ENCODE results near the gene CEP20.
"Not testable (repeated sequence)": the region's sequence is repeated elsewhere in the genome, so short reads cannot be mapped to it uniquely, and the experiment has no call there.

CEP20 gene, protein sequence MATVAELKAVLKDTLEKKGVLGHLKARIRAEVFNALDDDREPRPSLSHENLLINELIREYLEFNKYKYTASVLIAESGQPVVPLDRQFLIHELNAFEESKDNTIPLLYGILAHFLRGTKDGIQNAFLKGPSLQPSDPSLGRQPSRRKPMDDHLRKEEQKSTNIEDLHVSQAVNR

DNA sequence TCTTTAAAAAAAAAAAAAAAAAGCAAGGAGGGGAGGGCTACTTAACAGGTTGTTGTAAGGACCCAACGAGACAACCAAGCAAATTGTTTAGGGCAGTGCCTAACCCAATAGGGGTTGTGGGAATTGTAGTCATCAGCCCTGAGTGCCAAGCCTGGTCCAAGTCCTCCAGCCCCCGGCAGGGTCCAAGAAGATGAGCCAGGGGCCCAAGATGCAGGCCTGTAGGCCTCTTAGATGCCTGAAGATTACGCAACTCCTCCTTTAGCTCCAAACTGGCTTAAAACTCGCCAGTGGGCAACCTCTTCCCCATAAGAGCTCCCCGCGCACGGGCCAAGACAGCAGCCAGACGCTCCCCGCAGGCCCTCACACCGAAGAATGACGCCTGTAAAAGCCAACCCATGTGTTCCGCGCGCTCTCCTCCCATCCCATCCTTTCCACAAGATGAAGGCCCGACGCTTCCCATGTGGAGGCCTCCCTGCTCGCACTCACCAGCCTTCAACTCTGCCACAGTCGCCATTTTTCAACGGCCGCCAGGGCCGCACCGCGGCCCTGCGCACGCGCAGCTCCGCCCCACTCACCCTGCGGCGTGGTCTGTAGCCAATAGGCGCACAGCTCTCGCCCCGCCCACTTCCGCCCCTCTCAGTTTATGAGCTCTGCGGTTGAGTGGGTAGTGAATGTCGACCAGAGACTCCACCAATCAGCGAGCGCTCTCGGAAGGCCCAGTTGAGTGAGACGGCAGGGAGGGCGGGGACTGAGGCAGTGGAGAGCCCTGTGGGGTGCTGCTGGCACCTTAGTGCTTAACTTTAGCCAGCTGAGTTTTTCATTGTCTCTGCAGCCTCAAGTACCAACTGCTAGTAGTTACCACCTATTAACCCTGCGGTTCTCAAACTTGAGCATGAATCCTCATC, at the start of gene CEP20:
CEP20 (minus strand) TSS at position 532 of the 905 bp plus-strand sequence; CDS start at position 514, 18 bp downstream.
- peak; percentile 97 for DNase-seq

DNA sequence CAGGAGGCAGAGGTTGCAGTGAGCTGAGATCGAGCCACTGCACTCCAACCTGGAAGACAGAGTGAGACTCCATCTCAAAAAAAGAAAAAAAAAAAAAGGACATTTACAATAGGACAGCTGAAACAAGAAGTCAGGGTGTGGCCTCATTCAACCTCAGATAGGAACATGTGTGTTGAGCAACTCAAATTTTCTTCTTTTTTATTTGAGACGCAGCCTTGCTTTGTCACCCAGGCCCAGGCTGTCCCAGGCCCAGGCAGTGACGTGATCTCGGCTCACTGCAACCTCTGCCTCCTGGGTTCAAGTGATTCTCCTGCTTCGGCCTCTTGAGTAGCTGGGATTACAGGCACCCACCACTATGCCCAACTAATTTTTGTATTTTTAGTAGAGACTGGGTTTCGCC, 48.4 kb upstream of the CEP20 start:
- not testable (repeated sequence) for DNase-seq

DNA sequence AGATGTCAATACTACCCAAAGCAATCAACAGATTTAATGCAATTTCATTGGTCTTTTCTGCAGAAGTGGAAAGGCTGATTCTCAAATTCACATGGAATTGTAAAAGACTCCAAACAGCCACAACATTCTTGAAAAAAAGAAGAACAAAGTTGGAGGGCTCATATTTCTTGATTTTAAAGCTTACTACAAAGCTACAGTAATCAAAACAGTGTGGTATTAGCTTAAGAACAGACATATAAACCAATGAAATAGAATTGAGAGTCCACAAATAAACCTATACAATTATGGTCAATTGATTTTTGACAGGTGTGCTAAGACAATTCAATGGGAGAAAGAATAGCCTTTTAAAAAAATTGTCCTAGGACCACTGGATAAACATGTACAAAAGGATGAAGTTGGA, 46.6 kb upstream of the CEP20 start:
- no peak for DNase-seq

DNA sequence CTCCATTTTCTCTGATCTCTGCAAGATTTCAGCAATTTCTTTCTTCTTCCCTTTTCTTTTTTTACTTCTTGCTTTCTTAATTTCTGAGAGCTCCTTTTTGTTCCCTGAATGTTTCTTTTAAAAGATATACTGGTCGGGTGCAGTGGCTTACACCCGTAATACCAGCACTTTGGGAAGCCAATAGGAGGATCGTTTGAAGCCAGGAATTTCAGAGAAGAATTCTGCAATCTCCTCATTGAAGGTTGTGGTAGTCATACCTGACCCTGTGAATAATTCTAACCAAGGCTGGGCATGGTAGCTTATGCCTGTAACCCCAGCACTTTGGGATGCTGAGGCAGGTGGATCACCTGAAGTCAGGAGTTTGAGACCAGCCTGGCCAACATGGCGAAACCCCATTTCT, 45.4 kb upstream of the CEP20 start:
- DNase-seq: no peak

DNA sequence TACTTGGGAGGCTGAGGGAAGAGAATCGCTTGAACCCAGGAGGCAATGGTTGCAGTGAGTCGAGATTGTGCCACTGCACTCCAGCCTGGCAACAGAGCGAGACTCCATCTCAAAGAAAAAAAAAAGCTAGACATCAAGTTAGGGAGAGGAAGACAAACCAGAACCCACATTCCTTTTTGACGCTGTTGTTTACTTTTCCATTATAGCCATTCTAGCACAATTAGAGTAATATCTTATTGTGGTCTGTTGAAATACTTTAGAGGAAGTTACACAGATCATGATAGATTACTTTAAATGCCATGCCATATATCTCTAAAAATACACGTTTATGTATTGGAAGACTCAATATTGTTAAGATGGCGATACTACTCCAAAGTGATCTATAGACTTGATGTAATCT, 44.5 kb upstream of the CEP20 start:
- no peak for DNase-seq

DNA sequence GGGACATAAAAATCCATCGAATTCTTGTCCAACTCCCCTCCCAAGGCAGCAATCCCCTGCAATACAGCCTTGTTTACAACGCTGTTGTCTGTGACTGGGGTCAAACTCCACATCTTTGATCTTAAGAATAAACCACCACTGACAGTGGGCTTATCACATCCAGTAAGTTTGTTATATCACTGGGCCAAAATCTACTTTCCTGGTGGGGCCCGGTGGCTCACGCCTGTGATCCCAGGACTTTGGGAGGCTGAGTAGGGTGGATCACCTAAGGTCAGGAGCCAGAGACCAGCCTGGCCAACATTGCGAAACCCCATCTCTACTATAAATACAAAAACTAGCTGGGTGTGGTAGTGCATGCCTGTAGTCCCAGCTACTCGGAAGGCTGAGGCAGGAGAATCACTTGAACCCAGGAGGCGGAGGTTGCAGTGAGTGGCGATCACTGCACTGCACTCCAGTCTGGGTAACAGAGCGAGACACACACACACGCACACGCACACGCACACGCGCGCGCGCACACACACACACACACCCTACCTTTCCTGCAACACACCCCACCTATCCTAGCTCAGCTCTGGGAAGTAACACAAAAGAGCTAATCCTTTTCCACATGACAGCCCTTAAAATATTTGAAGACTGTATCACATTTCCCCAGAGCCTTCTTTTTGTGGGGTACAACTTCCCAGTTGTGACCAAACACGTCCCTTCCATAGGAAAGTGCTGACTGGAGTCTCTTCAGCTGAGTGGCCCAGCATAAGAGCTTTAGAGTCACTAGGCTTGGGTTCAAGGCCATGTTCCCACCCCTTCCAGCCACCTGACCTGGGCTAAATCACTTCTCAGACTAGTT, 40.1 kb upstream of the CEP20 start:
- DNase-seq: no peak

DNA sequence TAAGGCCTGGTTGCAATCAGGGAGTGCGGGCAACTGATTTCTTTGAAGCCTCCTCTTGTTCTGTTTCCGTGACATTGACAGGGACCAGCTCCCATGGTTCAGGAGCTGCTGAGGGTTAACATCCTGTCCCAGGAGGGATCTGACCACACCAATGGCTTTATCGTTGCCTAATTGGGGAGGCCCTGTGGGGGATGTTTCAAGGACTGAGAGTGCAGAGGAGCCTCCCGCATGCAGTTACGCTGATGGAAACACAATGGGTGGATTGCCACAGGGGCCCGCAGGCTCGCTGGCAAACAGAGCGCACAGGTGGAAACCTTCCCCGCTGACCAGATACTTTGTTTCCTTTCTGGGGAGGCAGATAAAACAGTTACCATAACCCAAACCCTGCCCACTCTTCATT, 37.2 kb upstream of the CEP20 start:
- DNase-seq: no peak

DNA sequence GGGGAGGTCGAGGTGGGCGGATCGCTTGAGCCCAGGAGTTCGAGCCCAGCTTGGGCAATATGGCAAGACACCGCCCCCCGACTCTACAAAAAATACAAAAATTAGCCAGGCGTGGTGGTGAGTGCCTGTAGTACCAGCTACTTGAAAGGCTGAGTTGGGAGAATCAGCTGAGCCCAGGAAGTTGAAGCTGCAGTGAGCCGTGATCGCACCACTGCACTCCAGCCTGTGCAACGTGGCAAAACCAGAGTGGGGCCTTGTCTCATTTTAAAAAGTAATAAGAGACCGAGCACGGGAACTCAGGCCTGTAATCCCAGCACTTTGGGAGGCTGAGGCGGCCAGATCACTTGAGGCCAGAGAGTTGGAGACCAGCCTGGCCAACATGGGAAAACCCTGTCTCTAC, 36.6 kb upstream of the CEP20 start:
- no peak for DNase-seq

DNA sequence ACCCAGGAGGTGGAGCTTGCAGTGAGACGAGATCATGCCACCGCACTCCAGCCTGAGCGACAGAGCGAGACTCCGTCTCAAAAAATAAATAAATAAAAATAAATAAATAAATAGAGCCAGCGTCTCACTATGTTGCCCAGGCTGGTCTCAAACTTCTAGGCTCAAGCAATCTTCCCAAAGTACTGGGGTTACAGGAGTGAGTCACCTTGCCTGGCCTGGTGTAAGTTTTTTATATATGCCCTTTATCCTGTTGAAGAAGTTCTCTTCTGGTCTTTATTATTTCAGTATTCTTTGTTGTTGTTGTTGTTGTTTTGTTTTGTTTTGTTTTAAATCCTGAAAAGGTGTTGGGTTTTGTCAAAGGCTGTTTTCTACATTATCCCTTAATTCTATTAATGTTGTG, 30.9 kb upstream of the CEP20 start:
- DNase-seq: no peak

DNA sequence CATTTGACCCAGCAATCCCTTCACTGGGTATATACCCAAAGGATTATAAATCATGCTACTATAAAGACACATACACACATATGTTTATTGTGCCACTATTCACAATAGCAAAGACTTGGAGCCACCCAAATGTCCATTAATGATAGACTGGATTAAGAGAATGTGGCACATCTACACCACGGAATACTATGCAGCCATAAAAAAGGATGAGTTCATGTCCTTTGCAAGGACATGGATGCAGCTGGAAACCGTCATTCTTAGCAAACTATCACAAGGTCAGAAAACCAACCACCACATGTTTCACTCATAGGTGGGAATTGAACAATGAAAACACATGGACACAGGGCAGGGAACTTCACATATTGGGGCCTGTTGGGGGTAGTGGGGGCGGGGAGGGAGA, 29.9 kb upstream of the CEP20 start:
- not testable (repeated sequence) for DNase-seq

DNA sequence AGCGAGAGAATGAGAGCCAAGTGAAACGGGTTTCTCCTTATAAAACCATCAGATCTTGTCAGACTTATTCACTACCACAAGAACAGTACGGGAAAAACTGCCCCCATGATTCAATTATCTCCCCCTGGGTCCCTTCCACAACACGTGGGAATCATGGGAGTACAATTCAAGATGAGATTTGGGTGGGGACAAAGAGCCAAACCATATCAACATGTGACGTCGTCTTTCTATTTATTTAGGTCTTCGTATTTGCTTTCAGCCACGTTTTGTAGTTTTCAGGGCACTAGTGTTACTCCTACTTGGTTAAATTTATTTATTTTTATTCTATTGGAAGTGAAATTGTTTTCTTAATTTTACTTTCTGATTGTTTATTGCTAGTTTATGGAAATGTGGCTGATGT, 27.9 kb upstream of the CEP20 start:
- DNase-seq: no peak

DNA sequence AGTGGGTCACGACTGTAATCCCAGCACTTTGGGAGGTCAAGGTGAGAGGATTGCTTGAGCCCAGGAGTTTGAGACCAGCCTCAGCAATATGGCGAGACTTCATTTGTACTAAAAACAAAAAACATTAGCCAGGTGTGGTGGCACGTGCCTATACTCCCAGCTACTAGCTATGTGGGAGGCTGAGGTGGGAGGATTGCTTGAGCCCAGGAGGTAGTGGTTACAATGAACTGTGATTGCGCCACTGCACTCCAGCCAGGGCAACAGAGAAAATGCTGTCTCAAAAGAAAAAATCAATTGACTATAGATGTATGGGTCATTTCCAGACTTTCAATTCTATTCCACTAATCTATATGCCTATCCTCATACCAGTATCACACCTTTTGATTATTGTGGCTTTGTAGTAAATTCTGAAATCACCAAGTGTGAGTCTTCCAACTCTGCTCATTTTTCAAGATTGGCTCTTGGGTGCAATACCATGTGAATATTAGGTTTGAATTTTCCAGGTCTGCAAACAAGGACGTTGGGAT, 27.2 kb upstream of the CEP20 start:
- DNase-seq: no peak

DNA sequence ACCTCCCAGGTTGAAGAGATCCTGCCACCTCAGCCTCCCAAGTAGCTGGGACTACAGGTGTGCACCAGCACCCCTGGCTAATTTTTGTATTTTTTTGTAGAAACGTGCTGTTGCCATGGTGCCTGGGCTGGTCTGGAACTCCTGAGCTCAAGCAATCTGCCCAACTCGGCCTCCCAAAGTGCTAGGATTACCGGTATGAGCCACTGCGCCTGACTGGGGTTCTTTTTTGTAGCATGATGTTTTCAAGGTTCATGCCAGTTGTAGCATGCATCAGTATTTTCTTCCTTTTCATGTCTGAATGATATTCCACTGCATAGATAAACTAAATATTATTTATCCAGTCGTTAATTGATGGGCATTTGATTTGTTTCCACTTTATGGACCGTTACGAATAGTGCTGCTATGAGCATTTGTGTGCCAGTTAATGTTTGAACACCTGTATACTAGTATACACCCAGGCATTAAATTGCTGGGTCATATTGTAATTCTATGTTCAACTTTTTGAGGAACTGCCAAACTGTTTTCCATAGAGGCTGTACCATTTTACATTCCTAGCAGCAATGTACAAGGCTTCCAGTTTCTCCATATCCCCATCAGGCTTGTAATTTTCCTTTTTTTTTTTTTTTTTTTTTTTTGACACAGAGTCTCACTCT, 24.8 kb upstream of the CEP20 start:
- no peak for DNase-seq

DNA sequence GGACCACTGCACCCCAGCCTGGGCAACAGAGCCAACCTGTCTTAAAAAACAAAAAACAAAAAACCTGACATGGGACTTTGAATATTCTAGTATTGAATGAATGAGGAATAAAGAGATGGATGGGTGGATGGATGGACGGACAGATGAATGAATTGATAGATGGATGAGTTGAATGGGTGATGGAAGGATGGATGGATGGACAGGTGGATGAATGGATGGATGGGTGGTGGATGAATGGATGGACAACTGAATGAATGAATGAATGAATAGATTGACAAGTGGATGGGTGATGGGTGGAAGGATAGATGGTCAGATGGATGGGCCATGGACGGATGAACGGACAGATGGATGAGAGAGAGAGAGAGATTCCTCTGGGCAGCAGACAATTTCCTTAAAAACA, 22.8 kb upstream of the CEP20 start:
- no peak for DNase-seq

DNA sequence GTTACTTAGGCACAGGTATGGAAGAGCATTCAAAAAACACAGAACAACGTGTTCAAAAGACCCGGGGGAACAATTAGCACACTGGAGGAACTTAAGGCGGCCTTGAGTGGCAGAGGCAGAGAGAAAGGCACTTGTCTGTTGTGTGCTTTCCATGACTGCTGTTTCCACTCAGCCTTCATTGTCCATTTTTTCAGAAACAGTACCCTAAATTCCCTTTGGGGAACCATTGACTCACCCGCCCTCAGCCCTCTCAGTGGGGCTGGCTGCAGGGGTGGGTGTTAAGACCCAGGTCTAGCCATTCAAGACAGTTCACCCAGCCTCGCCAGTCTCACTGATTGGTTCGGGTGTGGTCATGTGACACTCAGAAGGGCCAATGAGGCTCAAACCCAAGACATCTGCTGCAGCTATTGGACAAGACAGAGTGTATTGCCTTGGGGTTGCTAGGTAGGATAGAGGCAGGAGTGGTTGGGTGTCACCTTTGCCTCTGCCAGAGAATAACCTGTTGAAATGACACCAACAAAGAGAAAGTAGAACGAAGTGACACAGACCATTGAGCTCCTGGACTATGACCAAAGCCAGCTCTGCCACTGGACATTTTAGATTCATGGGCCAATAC, 19.6 kb upstream of the CEP20 start:
- DNase-seq: no peak

DNA sequence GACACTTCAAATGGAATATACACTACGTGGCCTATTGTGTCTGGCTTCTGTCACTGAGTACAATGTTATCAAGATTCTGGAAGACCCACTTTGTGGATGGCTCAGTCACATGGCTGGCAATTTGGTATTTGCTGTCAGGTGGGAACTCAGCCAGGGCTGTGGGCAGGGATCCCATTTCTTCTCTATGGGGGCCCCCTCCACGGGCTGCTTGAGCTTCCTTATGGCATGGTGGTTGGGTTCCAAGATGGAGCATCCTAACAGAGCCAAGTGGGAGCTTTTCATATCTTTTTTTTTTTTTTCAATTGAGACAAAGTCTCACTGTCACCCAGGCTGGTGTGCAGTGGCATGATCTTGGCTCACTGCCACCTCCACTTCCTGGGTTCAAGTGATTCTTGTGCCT, 18.0 kb upstream of the CEP20 start:
- no peak for DNase-seq

DNA sequence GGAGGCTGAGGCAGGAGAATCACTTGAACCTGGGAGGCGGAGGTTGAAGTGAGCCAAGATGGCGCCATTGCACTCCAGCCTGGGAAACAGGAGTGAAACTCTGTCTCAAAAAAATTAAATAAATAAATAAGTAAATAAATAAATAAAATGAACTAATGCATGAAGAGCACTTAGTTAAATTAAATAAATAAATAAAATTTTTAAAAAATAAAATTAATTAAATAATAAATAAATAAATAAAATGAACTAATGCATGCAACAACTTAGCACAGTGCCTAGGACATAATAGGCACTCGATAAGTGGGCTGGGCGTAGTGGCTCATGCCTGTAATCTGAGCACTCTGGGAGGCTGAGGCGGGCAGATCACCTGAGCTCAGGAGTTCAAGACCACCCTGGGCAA, 15.6 kb upstream of the CEP20 start:
- DNase-seq: no peak

DNA sequence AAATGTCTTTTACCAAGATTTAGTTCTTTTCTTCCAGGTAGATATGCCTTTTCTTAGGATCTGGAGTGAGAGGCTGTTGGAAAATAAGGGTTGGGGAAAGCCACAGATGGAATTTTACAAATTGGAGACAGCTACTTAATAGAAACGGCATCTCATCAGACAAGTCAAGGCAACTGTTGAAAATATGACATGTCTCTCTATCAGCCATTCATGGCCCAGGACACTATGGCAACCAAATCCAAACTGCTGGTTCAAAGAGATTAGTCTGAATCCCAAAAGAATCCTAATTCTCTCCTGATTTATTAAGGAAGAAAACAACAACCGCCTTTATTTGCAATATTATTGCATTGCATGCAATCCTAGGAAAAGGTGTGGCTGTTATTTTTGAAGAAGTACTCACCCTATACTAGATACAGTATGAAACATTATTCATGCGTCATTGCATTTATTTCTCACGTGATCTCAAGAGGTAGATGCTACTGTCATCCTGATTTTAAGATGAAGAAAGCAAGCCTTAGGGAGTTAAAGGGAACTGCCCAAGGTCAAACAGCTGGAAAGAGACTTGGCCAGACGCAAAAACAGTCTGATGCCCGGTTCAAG, 12.6 kb upstream of the CEP20 start:
- DNase-seq: no peak

DNA sequence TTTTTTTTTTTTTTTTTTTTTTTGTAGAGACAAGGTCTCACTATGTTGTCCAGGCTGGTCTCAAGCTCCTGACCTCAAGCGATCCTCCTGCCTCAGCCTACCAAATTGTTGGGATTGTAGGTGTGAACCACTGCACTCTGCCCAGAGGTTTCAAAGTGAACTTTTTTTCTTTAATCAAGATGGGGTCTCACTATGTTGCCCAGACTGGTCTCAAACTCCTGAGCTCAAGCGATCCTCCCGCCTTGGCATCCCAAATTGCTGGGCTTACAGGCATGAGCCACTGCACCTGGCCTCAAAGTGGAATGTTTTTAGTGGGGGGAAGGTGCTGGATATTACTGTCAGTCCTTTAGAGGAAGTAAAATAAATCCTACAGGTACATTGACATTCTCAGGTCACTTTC, 12.0 kb upstream of the CEP20 start:
- no peak for DNase-seq

DNA sequence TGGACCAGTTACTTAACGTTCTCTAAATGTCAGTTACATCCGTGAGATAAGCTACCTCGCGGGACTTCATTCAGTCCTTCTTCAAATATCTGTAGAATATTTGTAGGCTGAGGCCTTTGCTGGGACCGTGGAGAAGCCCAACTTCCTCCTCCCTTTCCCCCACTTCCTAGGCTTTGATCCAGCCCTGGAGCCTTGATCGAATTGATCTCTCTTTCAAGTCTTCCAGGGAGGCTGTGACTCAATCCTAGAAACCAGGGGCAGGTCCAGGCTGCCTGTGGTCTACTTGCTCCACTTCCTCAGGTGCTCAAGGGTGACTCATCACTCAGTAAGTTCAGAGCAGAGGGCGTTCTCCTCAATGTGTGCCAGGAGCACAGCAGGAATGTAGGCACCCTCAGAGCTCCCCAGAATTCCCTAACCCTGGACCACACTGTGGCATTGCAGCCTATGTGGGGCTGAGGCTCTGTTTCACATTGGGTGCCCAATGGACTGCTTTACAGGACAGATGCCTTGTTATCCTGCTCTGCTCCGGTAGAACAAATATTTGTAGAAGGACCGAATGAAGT, 11.2 kb upstream of the CEP20 start:
- DNase-seq: no peak

DNA sequence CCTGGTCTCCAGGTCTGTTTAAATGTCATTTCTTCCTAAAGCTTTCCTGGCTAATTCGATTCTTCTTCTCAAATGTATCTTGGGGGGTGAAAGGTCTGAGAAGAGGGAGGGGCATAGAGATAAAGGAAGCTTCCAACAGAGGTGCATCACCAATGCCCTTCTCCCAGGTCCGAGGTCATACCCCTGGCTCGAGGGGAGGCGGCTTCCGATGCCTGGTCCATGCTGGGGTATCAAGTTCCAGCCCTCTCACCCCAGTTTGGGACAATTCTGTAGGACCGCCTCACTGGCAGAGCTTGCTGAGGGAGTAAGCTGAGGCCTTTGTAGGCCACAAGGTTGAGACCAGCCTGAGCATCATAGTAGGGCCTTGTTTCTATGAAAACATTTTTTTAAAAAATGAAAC, 10.3 kb upstream of the CEP20 start:
- no peak for DNase-seq

DNA sequence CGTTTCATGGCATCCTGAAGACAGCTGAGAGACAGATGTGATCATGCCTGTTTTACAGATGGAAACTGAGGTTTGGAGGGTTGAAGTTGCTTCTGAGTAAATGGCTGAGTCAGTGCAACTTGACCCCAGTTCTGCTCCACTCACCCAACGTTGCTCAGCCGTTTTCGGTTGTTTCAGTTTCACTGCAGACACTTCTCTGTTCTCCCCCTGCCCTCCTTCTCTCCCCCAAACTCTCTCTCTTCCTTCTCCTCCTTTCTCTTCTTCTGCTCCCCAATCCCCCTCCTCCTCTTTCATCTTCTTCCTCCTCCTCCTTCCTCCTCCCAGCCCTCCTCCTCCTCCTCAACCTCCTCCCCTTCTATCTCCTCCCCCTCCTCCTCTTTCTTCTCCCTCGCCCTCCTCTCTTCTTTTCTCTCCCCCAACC, 9.4 kb upstream of the CEP20 start:
- no peak for DNase-seq
